ENCODE measurements around the gene PRKG1.

The PRKG1 gene

DNA sequence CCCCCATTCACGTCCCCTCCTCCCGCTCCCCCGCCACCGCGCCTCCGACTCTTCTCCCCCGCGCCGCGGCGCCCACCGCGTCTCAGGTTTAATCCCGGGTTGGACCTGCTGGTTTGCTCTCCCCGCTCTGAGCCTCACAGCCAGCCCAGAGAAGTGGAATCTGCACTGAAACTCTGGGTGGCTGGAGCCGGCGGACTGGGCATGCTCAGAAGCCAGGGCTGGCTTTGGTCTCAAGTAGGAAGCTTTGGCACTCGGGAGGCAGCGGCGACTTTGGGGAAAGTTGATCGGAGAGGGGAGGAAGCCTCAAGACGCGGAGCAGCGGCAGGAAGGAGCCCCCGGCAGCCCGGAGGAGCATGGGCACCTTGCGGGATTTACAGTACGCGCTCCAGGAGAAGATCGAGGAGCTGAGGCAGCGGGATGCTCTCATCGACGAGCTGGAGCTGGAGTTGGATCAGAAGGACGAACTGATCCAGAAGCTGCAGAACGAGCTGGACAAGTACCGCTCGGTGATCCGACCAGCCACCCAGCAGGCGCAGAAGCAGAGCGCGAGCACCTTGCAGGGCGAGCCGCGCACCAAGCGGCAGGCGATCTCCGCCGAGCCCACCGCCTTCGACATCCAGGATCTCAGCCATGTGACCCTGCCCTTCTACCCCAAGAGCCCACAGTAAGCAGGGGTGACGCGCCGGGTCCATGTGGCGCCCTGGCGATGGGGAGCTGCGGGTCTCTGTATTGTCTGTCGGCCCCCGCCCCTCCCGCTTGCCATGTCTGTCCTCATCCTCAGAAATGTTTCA, at the start of gene PRKG1:
Gene PRKG1, plus strand, starts transcription at position 250 of the 791 bp plus-strand sequence.
- no peak for DNase-seq

GRCh38 chr10:51028420-51028819, 45.9 kb upstream of the PRKG1 start:
- DNase-seq, result no peak

- no peak for DNase-seq
Measured at GRCh38 chr10:51029172-51029641, 45.1 kb upstream of the PRKG1 start.

DNA sequence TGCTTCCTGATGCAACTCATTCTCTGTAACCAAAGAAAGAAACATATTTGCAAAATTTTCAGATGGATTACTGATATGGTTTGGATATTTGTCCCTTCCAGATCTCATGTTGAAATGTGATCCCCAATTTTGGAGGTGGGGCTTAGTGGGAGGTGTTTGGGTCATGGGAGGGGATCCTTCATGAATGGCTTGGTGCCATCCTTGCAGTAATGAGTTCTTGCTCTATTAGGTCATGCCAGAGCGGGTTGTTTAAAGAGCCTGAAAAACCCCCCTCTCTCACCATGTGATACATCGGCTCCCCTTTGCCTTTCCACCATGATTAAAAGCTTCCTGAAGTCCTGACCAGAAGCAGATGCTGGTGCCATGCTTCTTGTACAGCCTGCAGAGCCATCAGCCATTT, 43.8 kb upstream of the PRKG1 start:
- DNase-seq, result no peak

- DNase-seq, result no peak
Measured at GRCh38 chr10:51031950-51032349, 42.3 kb upstream of the PRKG1 start.

DNA sequence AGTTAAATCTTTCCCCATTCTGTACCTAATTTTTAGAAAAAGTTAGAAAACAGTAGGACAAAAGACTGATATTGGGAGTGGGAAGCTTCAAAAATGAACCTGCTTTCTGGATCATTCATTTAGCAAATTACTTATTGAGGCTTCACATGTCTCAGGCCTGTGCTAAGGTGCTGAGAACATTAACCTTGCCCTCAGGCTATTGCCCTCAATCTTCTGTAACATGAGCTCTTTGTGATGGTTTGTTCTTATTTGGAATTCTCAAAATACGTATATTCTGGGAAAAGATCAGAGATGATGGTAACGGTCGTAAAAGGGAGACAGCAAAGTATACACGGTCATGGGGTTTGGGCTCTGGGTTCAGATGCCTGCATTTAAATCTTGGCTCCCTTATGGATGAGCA, 39.5 kb upstream of the PRKG1 start:
- DNase-seq, result no peak

GRCh38 chr10:51035344-51035743, 38.9 kb upstream of the PRKG1 start:
- no peak for DNase-seq

DNA sequence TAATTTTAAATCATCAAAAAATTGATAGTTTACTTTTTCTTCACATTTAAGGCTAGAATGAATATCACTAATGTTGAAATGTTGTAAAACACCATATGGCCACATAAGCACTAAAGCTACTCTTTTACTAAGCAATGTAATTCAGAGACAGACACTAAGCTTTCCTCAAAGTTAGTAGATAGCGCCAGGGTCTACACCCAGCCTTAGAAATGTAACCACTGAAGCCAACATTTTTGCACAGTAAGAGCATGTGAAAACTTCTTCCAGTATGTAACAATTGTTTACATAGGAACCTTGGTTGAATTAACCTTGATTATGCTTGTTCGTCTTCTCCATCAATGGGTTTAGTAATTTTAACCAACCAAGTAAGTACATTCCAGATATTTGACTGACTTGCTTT, 28.4 kb upstream of the PRKG1 start:
- no peak for DNase-seq

- no peak for DNase-seq
Measured at GRCh38 chr10:51046654-51047053, 27.6 kb upstream of the PRKG1 start.

- DNase-seq, result no peak
Measured at GRCh38 chr10:51047857-51048256, 26.4 kb upstream of the PRKG1 start.

DNA sequence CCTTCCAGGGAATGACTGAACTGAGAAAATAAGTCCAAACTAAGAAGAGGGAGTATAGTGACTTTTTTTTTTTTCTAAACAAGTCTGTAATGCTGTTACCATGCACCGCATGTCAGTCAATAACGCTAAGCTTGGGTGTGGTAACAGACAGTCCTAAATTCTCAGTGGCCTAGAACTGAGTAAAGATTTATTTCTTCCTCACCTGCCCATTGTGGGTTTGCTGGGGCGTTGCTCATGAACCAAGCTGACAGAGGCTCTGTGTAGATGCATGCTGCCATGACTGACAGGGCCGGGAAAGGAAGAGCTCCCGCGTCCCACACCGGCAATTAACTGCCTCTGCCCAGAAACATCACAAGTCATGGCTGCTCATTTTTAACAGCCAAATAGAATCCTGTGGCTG, 25.5 kb upstream of the PRKG1 start:
- DNase-seq, result no peak

- DNase-seq, result no peak
Measured at GRCh38 chr10:51052163-51052562, 22.1 kb upstream of the PRKG1 start.

DNA sequence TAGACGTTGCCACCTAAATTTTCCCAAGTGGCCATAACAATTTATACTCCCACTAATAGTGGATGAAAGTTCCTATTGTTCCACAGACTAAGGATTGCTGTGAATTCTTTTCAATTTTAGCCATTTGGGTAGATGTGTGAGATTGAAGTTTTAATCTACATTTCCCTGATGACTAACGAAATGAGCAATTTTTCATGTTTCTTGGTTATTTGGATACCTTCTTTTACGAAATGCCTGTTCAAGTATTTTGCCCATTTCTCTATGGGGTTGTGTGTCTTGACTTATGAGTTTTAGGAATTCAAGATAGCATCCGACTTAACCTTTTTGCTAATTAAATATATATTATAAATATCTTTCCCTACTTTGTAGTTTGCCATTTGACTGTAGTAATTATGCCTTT, 16.4 kb upstream of the PRKG1 start:
- DNase-seq, result no peak

DNA sequence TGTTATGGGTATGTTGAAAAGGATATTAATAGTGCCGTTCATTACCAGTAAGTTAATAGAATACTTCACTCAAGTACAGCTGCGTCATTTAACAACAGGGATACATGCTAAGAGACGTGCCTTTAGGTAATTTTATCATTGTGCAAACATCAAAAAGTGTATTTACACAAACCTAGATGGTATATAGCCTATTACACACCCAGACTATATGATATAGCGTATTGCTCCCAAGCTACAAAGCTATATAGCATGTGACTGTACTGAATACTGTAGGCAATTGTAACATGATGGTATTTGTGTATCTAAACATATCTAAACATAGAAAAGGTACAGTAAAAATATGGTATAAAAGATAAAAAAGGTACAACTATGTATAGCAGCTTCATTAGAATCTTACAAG, 11.1 kb upstream of the PRKG1 start:
- DNase-seq, result no peak

DNA sequence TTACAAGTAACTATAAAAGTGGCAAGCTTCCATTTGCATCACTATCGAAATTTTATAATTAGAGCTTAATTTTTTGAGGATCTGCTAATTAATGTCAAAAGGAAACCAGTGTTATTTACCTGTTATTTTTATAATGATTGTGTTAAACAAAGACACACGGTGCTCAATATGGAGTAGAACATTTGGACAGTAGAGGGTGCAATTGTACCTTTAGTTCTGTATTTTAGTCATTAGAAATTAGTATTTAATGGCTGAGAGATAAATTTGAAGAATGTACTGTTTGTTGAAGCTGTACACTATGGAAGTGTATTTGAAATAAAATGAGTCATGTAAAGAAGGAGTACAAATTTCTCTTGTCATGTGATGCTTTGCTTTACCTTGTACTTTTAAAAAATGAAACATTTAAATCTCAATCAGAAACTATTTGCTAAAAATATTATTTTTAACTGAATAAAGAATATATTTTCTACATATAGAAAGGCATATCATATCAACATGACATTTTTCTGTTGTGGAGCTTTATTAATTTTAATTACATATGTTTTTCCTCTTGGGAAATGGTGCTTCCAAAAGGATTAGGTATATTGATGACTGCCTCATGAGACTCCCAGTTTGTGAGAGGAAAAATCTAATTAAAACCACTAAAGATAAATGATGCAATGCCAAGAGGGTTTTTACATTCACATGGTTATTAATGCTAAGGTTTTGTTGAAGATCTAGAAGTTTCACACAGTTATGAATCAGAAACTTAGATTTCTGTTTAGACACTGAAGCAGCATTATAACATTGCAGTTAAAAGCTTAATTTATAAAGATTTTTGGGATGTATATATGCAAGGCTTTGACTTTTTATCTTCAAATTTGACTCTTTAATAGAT, 10.4 kb upstream of the PRKG1 start:
- no peak for DNase-seq

DNA sequence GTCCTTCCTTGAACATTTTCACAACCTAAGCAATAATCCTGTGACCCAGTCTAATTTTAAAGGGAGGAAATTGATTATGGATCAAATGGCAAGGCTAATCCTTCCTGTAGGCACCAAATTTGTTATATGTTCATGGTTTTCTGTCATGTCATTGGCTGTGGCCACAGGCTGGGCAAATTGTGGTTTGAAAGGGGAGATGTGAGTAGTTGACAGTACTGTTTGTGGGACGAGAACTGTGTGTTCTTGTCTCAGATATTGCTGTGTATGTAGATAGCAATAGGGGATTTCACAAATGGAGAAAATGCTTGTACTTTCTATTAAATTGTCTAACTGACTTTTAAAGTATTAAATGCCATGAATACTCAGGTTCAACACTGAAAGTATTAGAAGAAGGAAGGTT, 8.1 kb upstream of the PRKG1 start:
- no peak for DNase-seq

DNA sequence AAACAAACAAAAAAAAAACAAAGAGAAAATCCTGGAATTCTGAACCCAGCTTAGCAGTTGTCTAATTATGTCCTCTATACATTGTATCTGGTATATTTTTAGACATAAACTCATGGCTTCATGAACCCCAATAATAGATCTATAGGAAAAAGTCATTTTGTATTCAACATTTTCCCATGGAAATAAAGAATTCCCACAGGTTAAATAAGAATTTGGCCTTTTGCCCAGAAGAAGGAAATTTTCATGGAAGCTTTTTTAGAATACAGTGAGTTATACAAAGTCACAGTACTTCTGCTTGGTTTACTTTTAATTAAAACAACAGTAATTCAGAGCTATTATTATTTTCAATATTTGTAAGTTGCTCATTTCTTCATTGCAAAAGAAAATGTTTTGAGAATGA, 2.1 kb upstream of the PRKG1 start:
- DNase-seq, result no peak

- no peak for DNase-seq
Measured at GRCh38 chr10:51072921-51073434, 1.3 kb upstream of the PRKG1 start.

- no peak for DNase-seq
Measured at GRCh38 chr10:51073453-51074237, 642 bp upstream of the PRKG1 start.

DNA sequence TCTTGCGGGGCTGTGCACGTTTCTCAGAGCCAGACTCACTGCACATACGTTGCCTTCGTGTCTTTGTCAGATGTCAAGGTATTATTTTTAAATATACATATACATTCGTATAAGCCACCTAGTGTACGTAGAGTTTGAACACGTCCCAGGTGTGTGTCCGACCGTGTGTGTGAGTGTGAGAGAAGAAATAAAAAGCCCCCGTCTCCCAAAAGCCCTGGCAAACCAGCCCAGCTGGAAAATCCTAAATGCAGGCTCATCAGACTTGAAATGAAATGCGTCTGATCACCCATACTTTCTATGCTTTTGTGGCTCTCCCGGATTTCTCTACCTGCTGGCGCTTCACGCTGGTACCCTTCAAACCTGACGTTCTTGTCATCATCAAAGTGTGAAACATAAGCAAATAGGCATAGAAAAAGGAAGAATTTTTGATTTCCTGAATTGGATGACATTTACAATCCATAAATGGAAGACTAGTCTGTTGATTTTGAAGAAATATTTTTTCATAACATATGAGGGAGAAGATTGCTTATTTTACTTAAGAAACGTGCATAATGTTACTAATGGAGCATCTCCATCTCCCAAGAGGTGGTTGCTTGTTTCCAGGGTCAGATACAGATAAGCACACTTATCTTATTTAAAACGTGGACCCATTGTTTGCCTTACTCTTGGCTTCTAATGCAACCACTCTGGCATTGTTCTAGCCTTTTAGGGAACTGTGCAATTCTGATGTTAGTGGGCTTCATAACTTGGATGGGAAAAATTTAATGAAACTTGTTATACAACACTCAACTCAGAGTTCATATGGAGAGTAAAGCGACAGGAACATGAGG, 971 bp downstream of the PRKG1 start:
- no peak for DNase-seq

DNA sequence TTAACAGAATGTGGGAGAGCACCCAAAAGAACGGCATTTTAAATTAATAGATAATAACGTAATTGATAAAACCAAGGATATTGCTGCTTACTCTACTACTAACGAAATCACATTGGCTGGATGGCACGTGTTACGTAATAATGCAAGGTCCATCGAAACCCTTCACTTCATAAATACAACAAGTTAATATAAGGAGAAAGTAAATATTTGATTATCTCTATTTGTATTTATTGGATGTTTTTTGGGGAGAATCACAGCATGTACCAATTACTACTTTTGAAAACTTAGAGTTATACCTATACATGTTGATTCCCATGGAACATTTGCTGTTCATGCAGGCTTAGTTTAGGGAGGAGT, 1.6 kb downstream of the PRKG1 start:
- no peak for DNase-seq

GRCh38 chr10:51076299-51076841, 2.1 kb downstream of the PRKG1 start:
- DNase-seq, result no peak
